HepG2 (cell line): ENCODE results near the gene AFDN.

ENCODE experiments used
- CCAR2 ChIP-seq: fragments of 200-400 bp; formaldehyde crosslinking; optimal IDR thresholded peaks from 2 replicates; pipeline ENCODE3; 2018; ENCODE audit warnings: low read depth, mild to moderate bottlenecking, low read length, moderate library complexity
- GATAD1 ChIP-seq: IDR thresholded peaks from 2 replicates; pipeline ENCODE4 v1.6.1; 2016; ENCODE audit warnings: missing genetic modification reagents, missing compliant biosample characterization
- HDAC2 ChIP-seq: sonication (generic); formaldehyde crosslinking; IDR thresholded peaks from 2 replicates; pipeline ENCODE4 v1.4.0; 2020; ENCODE audit warnings: missing genetic modification reagents
- KAT8 ChIP-seq: IDR thresholded peaks from 2 replicates; pipeline ENCODE4 v1.6.1; 2016; ENCODE audit warnings: missing genetic modification reagents, missing compliant biosample characterization
- MAFF ChIP-seq: IDR thresholded peaks from 2 replicates; pipeline ENCODE4 v1.6.1; 2011; ENCODE audit warnings: low read depth, low read length, improper control_type of control experiment
- POLR2A ChIP-seq, 2 experiments: IDR thresholded peaks; 2 replicates each; pipeline ENCODE4 v1.6.1; 2011; ENCODE audit warnings: low read depth in 2 of 2, low read length in 2 of 2, mild to moderate bottlenecking in 1 of 2, moderate library complexity in 1 of 2; ENCODE audit not compliant: insufficient read depth in 1 of 2
- ZNF101 ChIP-seq: sonication (generic); formaldehyde crosslinking; IDR thresholded peaks from 2 replicates; pipeline ENCODE4 v1.4.0; 2020; ENCODE audit warnings: mild to moderate bottlenecking, low read depth, missing genetic modification reagents, borderline replicate concordance
- ZNF572 ChIP-seq: sonication (generic); formaldehyde crosslinking; IDR thresholded peaks from 2 replicates; pipeline ENCODE4 v1.5.1; 2020; ENCODE audit warnings: mild to moderate bottlenecking, missing genetic modification reagents
- TF ChIP-seq, protein P1 (sequence below): IDR thresholded peaks from 2 replicates; pipeline ENCODE4 v1.6.1; 2012; ENCODE audit warnings: inconsistent platforms
- TF ChIP-seq, protein P2 (sequence below): sonication (generic); formaldehyde crosslinking; IDR thresholded peaks from 2 replicates; pipeline ENCODE4 v1.9.0; 2021; ENCODE audit warnings: missing genetic modification reagents, borderline replicate concordance
- TF ChIP-seq, protein P3 (sequence below): sonication (generic); formaldehyde crosslinking; IDR thresholded peaks from 2 replicates; pipeline ENCODE4 v1.5.0; 2020; ENCODE audit warnings: mild to moderate bottlenecking, missing genetic modification reagents, moderate library complexity

GRCh38 chr6:167976708-167977107 lies 150.0 kb downstream of the AFDN start:
- TF ChIP-seq HDAC2 (CRISPR knock-in tag) (no peak), CCAR2 (no peak), GATAD1 (no peak), ZNF101 (no peak), MAFF (no peak), ZNF572 (CRISPR knock-in tag) (no peak), POLR2A (IDR thresholded peaks at IDR 0.05; ENCODE audit: insufficient read depth in 1 of 2, low read depth in 2 of 2, low read length in 2 of 2) (no peak), KAT8 (CRISPR knock-in tag) (no peak)
- TF ChIP-seq, protein P1, sequence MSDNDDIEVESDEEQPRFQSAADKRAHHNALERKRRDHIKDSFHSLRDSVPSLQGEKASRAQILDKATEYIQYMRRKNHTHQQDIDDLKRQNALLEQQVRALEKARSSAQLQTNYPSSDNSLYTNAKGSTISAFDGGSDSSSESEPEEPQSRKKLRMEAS: no peak
- TF ChIP-seq, protein P2, sequence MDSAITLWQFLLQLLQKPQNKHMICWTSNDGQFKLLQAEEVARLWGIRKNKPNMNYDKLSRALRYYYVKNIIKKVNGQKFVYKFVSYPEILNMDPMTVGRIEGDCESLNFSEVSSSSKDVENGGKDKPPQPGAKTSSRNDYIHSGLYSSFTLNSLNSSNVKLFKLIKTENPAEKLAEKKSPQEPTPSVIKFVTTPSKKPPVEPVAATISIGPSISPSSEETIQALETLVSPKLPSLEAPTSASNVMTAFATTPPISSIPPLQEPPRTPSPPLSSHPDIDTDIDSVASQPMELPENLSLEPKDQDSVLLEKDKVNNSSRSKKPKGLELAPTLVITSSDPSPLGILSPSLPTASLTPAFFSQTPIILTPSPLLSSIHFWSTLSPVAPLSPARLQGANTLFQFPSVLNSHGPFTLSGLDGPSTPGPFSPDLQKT (CRISPR knock-in tag): no peak
- TF ChIP-seq, protein P3, sequence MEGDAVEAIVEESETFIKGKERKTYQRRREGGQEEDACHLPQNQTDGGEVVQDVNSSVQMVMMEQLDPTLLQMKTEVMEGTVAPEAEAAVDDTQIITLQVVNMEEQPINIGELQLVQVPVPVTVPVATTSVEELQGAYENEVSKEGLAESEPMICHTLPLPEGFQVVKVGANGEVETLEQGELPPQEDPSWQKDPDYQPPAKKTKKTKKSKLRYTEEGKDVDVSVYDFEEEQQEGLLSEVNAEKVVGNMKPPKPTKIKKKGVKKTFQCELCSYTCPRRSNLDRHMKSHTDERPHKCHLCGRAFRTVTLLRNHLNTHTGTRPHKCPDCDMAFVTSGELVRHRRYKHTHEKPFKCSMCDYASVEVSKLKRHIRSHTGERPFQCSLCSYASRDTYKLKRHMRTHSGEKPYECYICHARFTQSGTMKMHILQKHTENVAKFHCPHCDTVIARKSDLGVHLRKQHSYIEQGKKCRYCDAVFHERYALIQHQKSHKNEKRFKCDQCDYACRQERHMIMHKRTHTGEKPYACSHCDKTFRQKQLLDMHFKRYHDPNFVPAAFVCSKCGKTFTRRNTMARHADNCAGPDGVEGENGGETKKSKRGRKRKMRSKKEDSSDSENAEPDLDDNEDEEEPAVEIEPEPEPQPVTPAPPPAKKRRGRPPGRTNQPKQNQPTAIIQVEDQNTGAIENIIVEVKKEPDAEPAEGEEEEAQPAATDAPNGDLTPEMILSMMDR (CRISPR knock-in tag): no peak
